Transverse colon (tissue), 4 donors: ENCODE results near the gene PPID.
A peak's percentile ranks its signal among the peaks of the same experiment; 100 is the strongest.

Source experiments
- POLR2A ChIP-seq: fragments of 450-650 bp; IDR thresholded peaks from one replicate; pipeline ENCODE4 v1.6.1; 2016; ENCODE audit warnings: antibody characterized with exemption, mild to moderate bottlenecking, moderate library complexity
- POLR2AphosphoS5 ChIP-seq, 3 donors: sonication (generic); formaldehyde crosslinking; IDR thresholded peaks; one replicate each; pipeline ENCODE4 v1.6.1; 2016; ENCODE audit warnings: antibody characterized with exemption in 3 of 3
- TF ChIP-seq, protein P1 (sequence below), 5 experiments: fragments of 200-600 bp in 3 of 5; fragments of 450-650 bp in 2 of 5; sonication (generic) in 3 of 5; IDR thresholded peaks; 1 replicate in 2 of 5; 2 replicates in 3 of 5; pipeline ENCODE4 v1.5.1; 2016 to 2017; ENCODE audit warnings: antibody characterized with exemption in 5 of 5, inconsistent platforms in 3 of 5, mild to moderate bottlenecking in 2 of 5, moderate library complexity in 1 of 5

GRCh38 chr4:158768555-158769174 lies 45.5 kb upstream of the PPID start, which contains the start of gene FNIP2:
- TF ChIP-seq, protein P1, sequence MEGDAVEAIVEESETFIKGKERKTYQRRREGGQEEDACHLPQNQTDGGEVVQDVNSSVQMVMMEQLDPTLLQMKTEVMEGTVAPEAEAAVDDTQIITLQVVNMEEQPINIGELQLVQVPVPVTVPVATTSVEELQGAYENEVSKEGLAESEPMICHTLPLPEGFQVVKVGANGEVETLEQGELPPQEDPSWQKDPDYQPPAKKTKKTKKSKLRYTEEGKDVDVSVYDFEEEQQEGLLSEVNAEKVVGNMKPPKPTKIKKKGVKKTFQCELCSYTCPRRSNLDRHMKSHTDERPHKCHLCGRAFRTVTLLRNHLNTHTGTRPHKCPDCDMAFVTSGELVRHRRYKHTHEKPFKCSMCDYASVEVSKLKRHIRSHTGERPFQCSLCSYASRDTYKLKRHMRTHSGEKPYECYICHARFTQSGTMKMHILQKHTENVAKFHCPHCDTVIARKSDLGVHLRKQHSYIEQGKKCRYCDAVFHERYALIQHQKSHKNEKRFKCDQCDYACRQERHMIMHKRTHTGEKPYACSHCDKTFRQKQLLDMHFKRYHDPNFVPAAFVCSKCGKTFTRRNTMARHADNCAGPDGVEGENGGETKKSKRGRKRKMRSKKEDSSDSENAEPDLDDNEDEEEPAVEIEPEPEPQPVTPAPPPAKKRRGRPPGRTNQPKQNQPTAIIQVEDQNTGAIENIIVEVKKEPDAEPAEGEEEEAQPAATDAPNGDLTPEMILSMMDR (IDR thresholded peaks at IDR 0.05): no peak
- TF ChIP-seq POLR2A (peak; percentile 55), POLR2AphosphoS5 (IDR thresholded peaks at IDR 0.05) (peak; percentile 68 to 80 (median 72))
